Activated CD8-positive, alpha-beta T cell treated with anti-CD3 and anti-CD28 coated beads for 36 hours (primary cell): ENCODE data around the gene WNK4. TPM values are rescaled to one million over a fixed set of nuclear protein-coding genes. Genes with fewer than 3 reads are reported as not detected.
"Not testable (repeated sequence)": the region's sequence is repeated elsewhere in the genome, so short reads cannot be mapped to it uniquely, and the experiment has no call there.

Experiments used
- ATAC-seq: fragments of 200-7000 bp; cut with Tn5 transposase; one replicate; pipeline ENCODE4 v1.10.0; 2021; ENCODE audit warnings: mild to moderate bottlenecking, moderate library complexity
- CTCF ChIA-PET: fragments of 350-600 bp; sonication (Branson Sonifier 250); formaldehyde crosslinking; loops from one replicate; lab custom pipeline; 2021; ENCODE audit warnings: antibody characterized with exemption; lab: Charles Lee
- POLR2A ChIA-PET: fragments of 350-600 bp; sonication (Branson Sonifier 250); formaldehyde crosslinking; loops from one replicate; lab custom pipeline; 2021; ENCODE audit warnings: antibody characterized with exemption; lab: Charles Lee
- DNase-seq: peaks from one replicate; pipeline ENCODE4 v3.0.0-alpha.2; 2020
- H3K27ac Mint-ChIP-seq: one replicate; pipeline ENCODE4 v1.8.0; 2021; ENCODE audit warnings: mild to moderate bottlenecking, mixed read lengths
- H3K27me3 Mint-ChIP-seq: one replicate; pipeline ENCODE4 v1.8.0; 2021; ENCODE audit warnings: mixed read lengths
- H3K36me3 Mint-ChIP-seq: one replicate; pipeline ENCODE4 v1.8.0; 2021; ENCODE audit warnings: low read depth, mixed read lengths
- H3K4me1 Mint-ChIP-seq: one replicate; pipeline ENCODE4 v1.8.0; 2021; ENCODE audit warnings: low read depth, mixed read lengths
- H3K4me3 Mint-ChIP-seq: one replicate; pipeline ENCODE4 v1.8.0; 2021; ENCODE audit warnings: mild to moderate bottlenecking, moderate library complexity, mixed read lengths
- H3K9me3 Mint-ChIP-seq: one replicate; pipeline ENCODE4 v1.8.0; 2021; ENCODE audit warnings: mixed read lengths
- intact Hi-C: fragments of 100-400 bp; cut with micrococcal nuclease; formaldehyde crosslinking; loops from one replicate; pipeline ENCODE4 v1.10.0; 2022
- total RNA-seq, 2 experiments: library from RNA; stranded (reverse); gene quantifications; one replicate each; pipeline ENCODE4 v1.2.3, GENCODE V29; 2021
- TF ChIP-seq, protein P1 (sequence below): fragments of 200-600 bp; IDR thresholded peaks from one replicate; pipeline ENCODE4 v1.8.0; 2022; ENCODE audit warnings: antibody characterized with exemption, mild to moderate bottlenecking

Gene WNK4
- total RNA-seq, 2 experiments from 2014 or later: 0.65 to 0.72 TPM

DNA sequence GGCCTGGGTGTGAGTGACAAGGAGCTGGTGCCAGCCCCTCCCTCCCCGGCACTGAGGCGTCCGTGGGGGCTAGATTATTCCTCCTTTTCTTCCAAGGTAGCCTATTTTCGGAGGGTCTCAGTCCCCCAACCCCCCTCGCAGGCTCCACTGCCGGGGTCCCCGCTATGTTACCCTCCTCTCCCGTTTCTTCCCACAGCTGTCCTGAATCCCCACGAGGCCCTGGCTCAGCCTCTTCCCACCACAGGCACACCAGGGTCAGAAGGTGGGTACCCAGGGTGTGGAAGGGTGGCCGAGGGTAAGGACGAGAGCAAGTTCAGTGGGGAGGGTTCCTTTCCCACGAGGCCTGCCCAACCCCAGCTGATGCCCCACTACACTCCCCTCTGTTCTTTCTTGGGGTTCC lies 18.8 kb upstream of the WNK4 start:
- H3K27ac Mint-ChIP-seq: no peak overlapping the region
- TF ChIP-seq, protein P1, sequence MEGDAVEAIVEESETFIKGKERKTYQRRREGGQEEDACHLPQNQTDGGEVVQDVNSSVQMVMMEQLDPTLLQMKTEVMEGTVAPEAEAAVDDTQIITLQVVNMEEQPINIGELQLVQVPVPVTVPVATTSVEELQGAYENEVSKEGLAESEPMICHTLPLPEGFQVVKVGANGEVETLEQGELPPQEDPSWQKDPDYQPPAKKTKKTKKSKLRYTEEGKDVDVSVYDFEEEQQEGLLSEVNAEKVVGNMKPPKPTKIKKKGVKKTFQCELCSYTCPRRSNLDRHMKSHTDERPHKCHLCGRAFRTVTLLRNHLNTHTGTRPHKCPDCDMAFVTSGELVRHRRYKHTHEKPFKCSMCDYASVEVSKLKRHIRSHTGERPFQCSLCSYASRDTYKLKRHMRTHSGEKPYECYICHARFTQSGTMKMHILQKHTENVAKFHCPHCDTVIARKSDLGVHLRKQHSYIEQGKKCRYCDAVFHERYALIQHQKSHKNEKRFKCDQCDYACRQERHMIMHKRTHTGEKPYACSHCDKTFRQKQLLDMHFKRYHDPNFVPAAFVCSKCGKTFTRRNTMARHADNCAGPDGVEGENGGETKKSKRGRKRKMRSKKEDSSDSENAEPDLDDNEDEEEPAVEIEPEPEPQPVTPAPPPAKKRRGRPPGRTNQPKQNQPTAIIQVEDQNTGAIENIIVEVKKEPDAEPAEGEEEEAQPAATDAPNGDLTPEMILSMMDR: no peak
- intact Hi-C loops: loop anchor here (2.0 kb wide), 2 partner anchors 41 to 183 kb away; no protein-coding TSS in a partner anchor
- H3K9me3 Mint-ChIP-seq: no peaks in the 10 kb centered on the region
- ATAC-seq (no peak), DNase-seq (no peak)
- no peak overlapping the region for H3K4me3 Mint-ChIP-seq
- POLR2A ChIA-PET: interaction anchor here (1.2 kb wide), 1 partner anchor 35 kb away, joined by 3 read pairs; no protein-coding TSS in a partner anchor
- H3K36me3 Mint-ChIP-seq: no peaks in the 10 kb centered on the region
- peaks cover 51% of the 10 kb centered on the region for H3K27me3 Mint-ChIP-seq
- peaks cover 4% of the 10 kb centered on the region for H3K4me1 Mint-ChIP-seq
- CTCF ChIA-PET: interaction anchor here (0.9 to 5.9 kb wide), 8 partner anchors 11 to 183 kb away, joined by 4 to 54 read pairs (median 6); partner anchors contain the start of genes COA3 and VPS25

- H3K36me3 Mint-ChIP-seq: no peaks in the 10 kb centered on the region
- H3K4me1 Mint-ChIP-seq: no peaks in the 10 kb centered on the region
- TF ChIP-seq, protein P1: no peak
- ChIA-PET CTCF (interaction anchor here (1.9 kb wide), 1 partner anchor 188 kb away, joined by 6 read pairs; no protein-coding TSS in a partner anchor), POLR2A (interaction anchor here (0.5 kb wide), 1 partner anchor 859 kb away, joined by 3 read pairs; no protein-coding TSS in a partner anchor)
- intact Hi-C loops: no loop called here
- H3K9me3 Mint-ChIP-seq: no peaks in the 10 kb centered on the region
- peaks cover 34% of the 10 kb centered on the region for H3K27me3 Mint-ChIP-seq
- no peak overlapping the region for H3K4me3 Mint-ChIP-seq
- no peak for ATAC-seq
- H3K27ac Mint-ChIP-seq: no peak overlapping the region
- no peak for DNase-seq
Measured at GRCh38 chr17:42766124-42766523, 14.3 kb upstream of the WNK4 start.

- TF ChIP-seq, protein P1: no peak
- peaks cover 2% of the 10 kb centered on the region for H3K36me3 Mint-ChIP-seq
- POLR2A ChIA-PET: no interaction called here
- ATAC-seq (no peak), DNase-seq (no peak)
- no peak overlapping the region for H3K27ac Mint-ChIP-seq
- no peaks in the 10 kb centered on the region for H3K9me3 Mint-ChIP-seq
- H3K27me3 Mint-ChIP-seq: peaks cover 22% of the 10 kb centered on the region
- intact Hi-C loops: no loop called here
- H3K4me3 Mint-ChIP-seq: no peak overlapping the region
- peaks cover 6% of the 10 kb centered on the region for H3K4me1 Mint-ChIP-seq
- CTCF ChIA-PET: interaction anchor here (1.0 to 1.2 kb wide), 2 partner anchors 162 to 189 kb away, joined by 4 to 5 read pairs; partner anchors contain the start of gene PSMC3IP
Measured at GRCh38 chr17:42767512-42767911, 12.9 kb upstream of the WNK4 start.

DNA sequence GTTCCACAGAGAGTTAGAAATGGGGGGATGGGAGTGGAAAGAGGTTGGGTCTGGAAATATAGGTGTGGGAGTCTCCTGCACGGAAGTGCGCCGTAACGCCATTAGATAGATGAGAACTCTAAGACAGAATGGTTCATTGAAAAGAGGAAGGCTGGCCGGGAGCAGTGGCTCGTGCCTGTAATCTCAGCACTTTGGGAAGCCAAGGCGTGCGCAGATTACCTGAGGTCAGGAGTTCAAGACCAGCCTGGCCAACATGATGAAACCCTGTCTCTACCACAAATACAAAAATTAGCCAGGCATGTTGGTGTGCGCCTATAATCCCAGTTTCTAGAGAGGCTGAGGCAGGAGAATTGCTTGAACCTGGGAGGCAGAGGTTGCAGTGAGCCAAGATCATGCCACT lies 12.4 kb upstream of the WNK4 start:
- peaks cover 17% of the 10 kb centered on the region for H3K27me3 Mint-ChIP-seq
- H3K27ac Mint-ChIP-seq, POLR2A ChIA-PET, H3K4me1 Mint-ChIP-seq, DNase-seq, H3K4me3 Mint-ChIP-seq, H3K36me3 Mint-ChIP-seq, H3K9me3 Mint-ChIP-seq, intact Hi-C loops, ATAC-seq: not testable (repeated sequence)
- CTCF ChIA-PET: interaction anchor here (1.2 kb wide), 1 partner anchor 190 kb away, joined by 5 read pairs; the partner anchor contains the start of gene PSMC3IP

DNA sequence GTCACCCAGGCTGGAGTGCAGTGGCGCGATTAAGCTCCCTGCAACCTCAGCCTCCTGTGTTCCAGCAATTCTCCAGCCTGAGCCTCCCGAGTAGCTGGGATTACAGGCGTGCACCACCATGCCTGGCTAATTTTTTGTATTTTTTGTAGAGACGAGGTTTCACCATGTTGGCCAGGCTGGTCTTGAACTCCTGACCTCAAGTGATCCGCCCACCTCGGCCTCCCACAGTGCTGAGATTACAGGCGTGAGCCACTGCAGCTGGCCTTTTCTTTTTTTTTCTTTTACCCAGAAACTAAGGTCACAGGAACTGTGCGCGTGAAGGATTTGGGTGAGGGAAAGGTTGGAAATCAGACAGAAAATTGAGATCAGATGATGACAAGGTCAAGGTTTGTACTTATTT lies 10.4 kb upstream of the WNK4 start:
- DNase-seq, H3K27ac Mint-ChIP-seq, POLR2A ChIA-PET, H3K4me3 Mint-ChIP-seq, H3K9me3 Mint-ChIP-seq, intact Hi-C loops, H3K27me3 Mint-ChIP-seq, ATAC-seq: not testable (repeated sequence)
- peaks cover 15% of the 10 kb centered on the region for H3K36me3 Mint-ChIP-seq
- H3K4me1 Mint-ChIP-seq: peaks cover 18% of the 10 kb centered on the region
- CTCF ChIA-PET: interaction anchor here (0.7 to 2.9 kb wide), 2 partner anchors 170 to 191 kb away, joined by 3 to 7 read pairs; no protein-coding TSS in a partner anchor

DNA sequence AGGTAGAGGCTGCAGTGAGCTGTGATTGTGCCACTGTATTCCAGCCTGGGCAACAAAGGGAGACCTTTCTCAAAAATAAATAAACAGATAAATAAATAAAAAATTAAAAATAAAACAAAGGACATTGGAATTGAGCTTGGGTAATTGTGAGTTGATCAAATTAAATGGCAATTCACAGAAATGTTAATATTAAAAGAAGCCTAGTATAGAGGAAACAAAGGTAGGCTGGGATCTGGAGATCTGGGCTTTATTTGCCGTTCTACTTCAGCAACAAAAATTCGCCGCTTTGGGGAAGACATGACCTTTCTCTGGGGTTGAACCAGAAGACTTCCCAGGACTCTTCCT lies 7.5 kb upstream of the WNK4 start:
- intact Hi-C loops: no loop called here
- peaks cover 28% of the 10 kb centered on the region for H3K36me3 Mint-ChIP-seq
- ATAC-seq (peak; percentile 6), DNase-seq (no peak)
- TF ChIP-seq, protein P1: no peak
- POLR2A ChIA-PET: interaction anchor here (1.0 to 3.0 kb wide), 9 partner anchors 10 to 233 kb away, joined by 3 to 22 read pairs (median 3); partner anchors contain the start of genes BECN1, IFI35 and PSMC3IP
- peak overlapping the region; percentile 95 for H3K27ac Mint-ChIP-seq
- H3K27me3 Mint-ChIP-seq: peaks cover 1% of the 10 kb centered on the region
- peaks cover 21% of the 10 kb centered on the region for H3K4me1 Mint-ChIP-seq
- CTCF ChIA-PET: interaction anchor here (0.8 to 3.8 kb wide), 8 partner anchors 9 to 225 kb away, joined by 3 to 37 read pairs (median 7); partner anchors contain the start of genes BECN1, CNTD1, COA3 and PSMC3IP
- peak overlapping the region; percentile 98 for H3K4me3 Mint-ChIP-seq
- no peaks in the 10 kb centered on the region for H3K9me3 Mint-ChIP-seq
